H1 (cell line): ENCODE measurements around the gene FBN1. TPM values are rescaled to one million over a fixed set of nuclear protein-coding genes. Genes with fewer than 3 reads are reported as not detected.

Source experiments
- ATF2 ChIP-seq: IDR thresholded peaks from 2 replicates; pipeline ENCODE4 v1.6.1; 2012; ENCODE audit warnings: low read length, inconsistent platforms
- TBP ChIP-seq: IDR thresholded peaks from 2 replicates; pipeline ENCODE4 v1.6.1; 2011; ENCODE audit warnings: low read depth, low read length, improper control_type of control experiment
- polyA plus RNA-seq, 7 experiments: library from polyadenylated mRNA; depleted of rRNA in 3 of 7; stranded (reverse) in 5 of 7; unstranded in 2 of 7; fragments of >200 nt in 5 of 7; fragments of 200-250 nt in 2 of 7; gene quantifications; 1 replicate in 5 of 7; 2 replicates in 1 of 7; 4 replicates in 1 of 7; pipeline versions ENCODE4 v1.2.1 to v1.2.3, GENCODE V29; 2011 to 2013; ENCODE audit warnings: missing spikeins in 2 of 7, mixed read lengths in 2 of 7
- total RNA-seq: library from RNA; stranded (reverse); fragmentation: NEBNext Ultra II Directional; extraction: Animal tissue kit (Norgen Biotek cat#: 25700); gene quantifications from 2 replicates; pipeline ENCODE4 v1.2.1, GENCODE V29; 2021

Gene FBN1
- total and polyA plus RNA-seq, 2 of the 8 experiments (the other 6 are each of a cell fraction or from before 2014, with no cell fraction given), result 3.0 to 4.0 TPM

GRCh38 chr15:48411971-48412591 lies 233.4 kb downstream of the FBN1 start (continued):
- TF ChIP-seq ATF2 (no peak), TBP (no peak)
